Vagina (tissue), 2 donors: ENCODE data around the gene GRIK2.

ENCODE experiments used
- POLR2A ChIP-seq, 2 donors: fragments of 450-650 bp; IDR thresholded peaks; one replicate each; pipeline ENCODE4 v1.6.1; 2017; ENCODE audit warnings: antibody characterized with exemption in 2 of 2, mild to moderate bottlenecking in 2 of 2, moderate library complexity in 2 of 2
- TF ChIP-seq, protein P1 (sequence below), 3 experiments: fragments of 450-650 bp in 2 of 3; fragments of 200-600 bp in 1 of 3; sonication (generic) in 1 of 3; IDR thresholded peaks; one replicate each; pipeline ENCODE4 v1.5.1; 2017 to 2019; ENCODE audit warnings: antibody characterized with exemption in 3 of 3, mild to moderate bottlenecking in 2 of 3, moderate library complexity in 2 of 3

GRCh38 chr6:101630941-101631340 is 237.4 kb downstream of the GRIK2 start:
- no peak for TF ChIP-seq POLR2A (IDR thresholded peaks at IDR 0.05)
- TF ChIP-seq, protein P1, sequence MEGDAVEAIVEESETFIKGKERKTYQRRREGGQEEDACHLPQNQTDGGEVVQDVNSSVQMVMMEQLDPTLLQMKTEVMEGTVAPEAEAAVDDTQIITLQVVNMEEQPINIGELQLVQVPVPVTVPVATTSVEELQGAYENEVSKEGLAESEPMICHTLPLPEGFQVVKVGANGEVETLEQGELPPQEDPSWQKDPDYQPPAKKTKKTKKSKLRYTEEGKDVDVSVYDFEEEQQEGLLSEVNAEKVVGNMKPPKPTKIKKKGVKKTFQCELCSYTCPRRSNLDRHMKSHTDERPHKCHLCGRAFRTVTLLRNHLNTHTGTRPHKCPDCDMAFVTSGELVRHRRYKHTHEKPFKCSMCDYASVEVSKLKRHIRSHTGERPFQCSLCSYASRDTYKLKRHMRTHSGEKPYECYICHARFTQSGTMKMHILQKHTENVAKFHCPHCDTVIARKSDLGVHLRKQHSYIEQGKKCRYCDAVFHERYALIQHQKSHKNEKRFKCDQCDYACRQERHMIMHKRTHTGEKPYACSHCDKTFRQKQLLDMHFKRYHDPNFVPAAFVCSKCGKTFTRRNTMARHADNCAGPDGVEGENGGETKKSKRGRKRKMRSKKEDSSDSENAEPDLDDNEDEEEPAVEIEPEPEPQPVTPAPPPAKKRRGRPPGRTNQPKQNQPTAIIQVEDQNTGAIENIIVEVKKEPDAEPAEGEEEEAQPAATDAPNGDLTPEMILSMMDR (IDR thresholded peaks at IDR 0.05) = no peak
